CD4-positive, alpha-beta T cell treated with Interleukin-21 for 1 hour (primary cell): Measurements from ENCODE around the gene UPF2.
"Not testable (repeated sequence)": the region's sequence is repeated elsewhere in the genome, so short reads cannot be mapped to it uniquely, and the experiment has no call there.

Experiments
- DNase-seq: peaks from one replicate; pipeline ENCODE4 v3.0.0-alpha.2; 2020

Gene UPF2

GRCh38 chr10:12042797-12043651 is at the start of gene UPF2:
TSS of gene UPF2 (minus strand) at chr10:12042809. CDS start at chr10:12035423, 7,386 bp downstream.
- DNase-seq: peak; percentile 98

- DNase-seq: no peak
Measured at GRCh38 chr10:12091421-12091820, 48.8 kb upstream of the UPF2 start.

GRCh38 chr10:12088919-12089318 is 46.3 kb upstream of the UPF2 start:
- DNase-seq: no peak

GRCh38 chr10:12081879-12082557 is 39.4 kb upstream of the UPF2 start:
- DNase-seq: no peak

- no peak for DNase-seq
Measured at GRCh38 chr10:12081470-12081869, 38.9 kb upstream of the UPF2 start.

- no peak for DNase-seq
Measured at GRCh38 chr10:12077580-12078180, 35.1 kb upstream of the UPF2 start.

GRCh38 chr10:12073526-12073925 is 30.9 kb upstream of the UPF2 start:
- no peak for DNase-seq

GRCh38 chr10:12071441-12071840 is 28.8 kb upstream of the UPF2 start:
- not testable (repeated sequence) for DNase-seq

- DNase-seq: peak; percentile 98
Measured at GRCh38 chr10:12068449-12069269, 26.1 kb upstream of the UPF2 start, which contains the start of gene DHTKD1. TSS of gene DHTKD1 (plus strand) at chr10:12068954. CDS start at chr10:12069034, 80 bp downstream.

GRCh38 chr10:12067336-12067735 is 24.7 kb upstream of the UPF2 start:
- DNase-seq: no peak

GRCh38 chr10:12063483-12063818 is 20.8 kb upstream of the UPF2 start:
- DNase-seq: no peak

- no peak for DNase-seq
Measured at GRCh38 chr10:12062754-12063482, 20.3 kb upstream of the UPF2 start.

GRCh38 chr10:12061124-12061523 is 18.5 kb upstream of the UPF2 start:
- no peak for DNase-seq

- DNase-seq: no peak
Measured at GRCh38 chr10:12056748-12057147, 14.1 kb upstream of the UPF2 start.

- DNase-seq: no peak
Measured at GRCh38 chr10:12055732-12056131, 13.1 kb upstream of the UPF2 start.

GRCh38 chr10:12051241-12051640 is 8.6 kb upstream of the UPF2 start:
- no peak for DNase-seq

GRCh38 chr10:12050528-12050927 is 7.9 kb upstream of the UPF2 start:
- DNase-seq: no peak

- no peak for DNase-seq
Measured at GRCh38 chr10:12048547-12048946, 5.9 kb upstream of the UPF2 start.

GRCh38 chr10:12045596-12045995 is 3.0 kb upstream of the UPF2 start:
- DNase-seq: no peak

GRCh38 chr10:12042409-12042796 is 206 bp downstream of the UPF2 start:
- DNase-seq: peak; percentile 48

GRCh38 chr10:12041766-12042408 is 722 bp downstream of the UPF2 start:
- peak; percentile 31 for DNase-seq
